Pons (tissue), 1 donor: ENCODE data around the gene PERM1.

Experiments used
- DNase-seq: peaks from one replicate; pipeline ENCODE4 v3.0.0-alpha.2; 2016; ENCODE audit warnings: low spot score

Gene PERM1

DNA sequence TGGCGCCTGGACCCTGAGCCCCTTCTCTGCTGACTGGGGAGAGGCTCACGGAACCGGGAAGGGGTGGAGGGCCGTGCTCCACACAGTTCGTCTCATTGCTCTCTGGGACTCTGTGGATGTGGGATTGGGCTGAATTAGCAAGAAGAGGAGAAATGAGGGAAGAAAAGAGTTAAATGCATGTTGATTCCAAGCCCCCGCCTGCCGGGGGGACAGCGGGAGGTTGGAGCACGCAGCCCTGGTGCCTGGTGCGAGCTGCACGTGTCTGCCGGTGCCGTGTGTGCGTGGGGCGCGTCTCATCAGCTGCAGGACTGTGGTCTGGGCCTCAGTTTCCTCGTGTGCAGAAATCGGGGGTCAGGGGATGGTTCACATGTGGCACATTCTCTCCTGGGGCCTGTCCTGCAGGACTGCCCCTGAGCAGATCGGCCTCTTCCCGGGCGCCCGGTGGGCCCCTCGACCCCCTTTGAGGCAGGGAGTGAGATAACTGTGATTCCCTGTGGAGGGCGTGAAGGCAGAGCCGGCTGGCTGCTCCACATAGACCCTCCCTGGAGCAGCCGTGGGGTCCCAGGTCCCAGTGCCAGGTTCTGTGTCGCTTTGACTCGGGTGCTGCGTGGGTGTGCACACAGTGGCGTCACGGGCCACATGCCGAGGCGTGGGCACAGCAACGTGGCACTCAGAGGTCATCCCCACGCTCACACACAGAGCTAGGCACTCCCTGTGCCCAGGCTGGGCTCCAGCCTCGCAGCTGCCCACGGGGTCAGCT is 46.7 kb downstream of the PERM1 start:
- DNase-seq = no peak

DNA sequence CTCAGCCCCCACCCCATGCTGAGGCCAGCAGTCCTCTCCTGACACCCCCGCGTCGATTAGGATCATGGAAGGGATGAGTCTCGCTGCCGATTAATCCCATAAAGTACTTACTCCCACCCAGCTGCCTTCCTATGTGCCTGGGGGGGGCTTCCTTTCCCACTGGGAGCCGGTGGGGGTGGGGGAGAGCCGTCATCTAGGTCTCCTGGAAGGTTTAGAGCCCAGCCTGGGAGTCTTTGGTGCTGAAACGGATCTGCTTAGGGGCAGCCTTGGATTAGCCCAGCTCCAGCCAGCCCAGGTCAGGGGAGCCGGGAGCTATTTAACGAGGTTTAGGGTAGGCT is 48.3 kb downstream of the PERM1 start:
- DNase-seq = no peak

DNA sequence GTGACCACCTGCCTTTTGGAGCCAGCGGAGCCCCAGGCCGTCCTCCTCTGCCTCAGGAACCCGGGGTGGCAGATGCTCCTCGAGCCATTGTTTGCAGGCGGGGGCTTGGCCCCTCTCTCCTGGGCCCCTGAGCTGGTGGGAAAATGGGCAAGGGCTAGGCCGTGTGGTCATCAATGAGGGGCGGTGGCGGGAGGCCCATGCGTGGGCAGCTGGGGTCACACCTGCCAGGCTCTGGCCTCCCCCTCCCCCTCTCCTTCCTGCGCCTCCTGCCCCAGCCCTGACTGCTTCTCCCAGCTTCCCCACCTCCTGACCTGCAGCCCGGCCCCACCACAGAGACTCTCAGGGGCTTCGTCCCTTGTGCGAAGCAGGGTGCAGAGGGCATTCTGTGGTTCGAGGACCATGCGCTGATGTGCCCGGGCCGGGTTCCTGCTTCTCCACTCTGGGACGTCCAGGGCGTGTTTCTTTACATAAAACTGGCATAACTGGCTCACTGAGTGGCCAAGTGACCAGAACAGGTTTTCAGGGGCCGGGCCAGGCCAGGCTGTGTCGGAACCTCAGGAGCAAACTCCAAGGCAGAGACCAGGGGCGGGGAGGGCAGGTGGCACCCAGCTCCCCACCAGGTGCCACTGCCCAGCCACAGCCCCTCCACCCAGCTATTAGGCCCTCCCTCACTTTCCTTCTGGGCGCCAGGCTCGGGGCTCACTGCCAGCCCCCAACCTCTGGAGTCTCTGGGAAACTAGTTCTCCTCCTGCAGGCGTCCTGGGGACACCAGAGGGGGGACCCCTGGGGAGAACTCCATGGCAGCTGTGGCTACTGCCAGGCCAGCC is 48.9 kb downstream of the PERM1 start:
- no peak for DNase-seq

DNA sequence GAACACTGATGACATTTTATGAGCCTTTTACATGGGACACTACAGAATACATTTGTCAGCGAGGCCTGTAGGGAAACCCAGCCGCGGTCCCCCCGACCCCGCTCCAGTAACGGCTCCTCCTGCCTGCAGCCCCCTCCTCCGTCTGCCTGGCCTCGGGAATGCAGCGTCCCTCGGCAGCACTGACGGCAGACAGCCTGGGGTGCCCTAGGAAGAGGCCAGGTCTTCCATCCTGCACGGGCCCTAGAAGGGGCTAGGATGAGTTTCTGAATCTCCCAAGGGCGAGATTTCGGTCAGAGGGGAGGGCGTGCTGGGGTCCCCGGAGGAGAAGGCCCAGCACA is 49.8 kb downstream of the PERM1 start:
- DNase-seq = no peak

DNA sequence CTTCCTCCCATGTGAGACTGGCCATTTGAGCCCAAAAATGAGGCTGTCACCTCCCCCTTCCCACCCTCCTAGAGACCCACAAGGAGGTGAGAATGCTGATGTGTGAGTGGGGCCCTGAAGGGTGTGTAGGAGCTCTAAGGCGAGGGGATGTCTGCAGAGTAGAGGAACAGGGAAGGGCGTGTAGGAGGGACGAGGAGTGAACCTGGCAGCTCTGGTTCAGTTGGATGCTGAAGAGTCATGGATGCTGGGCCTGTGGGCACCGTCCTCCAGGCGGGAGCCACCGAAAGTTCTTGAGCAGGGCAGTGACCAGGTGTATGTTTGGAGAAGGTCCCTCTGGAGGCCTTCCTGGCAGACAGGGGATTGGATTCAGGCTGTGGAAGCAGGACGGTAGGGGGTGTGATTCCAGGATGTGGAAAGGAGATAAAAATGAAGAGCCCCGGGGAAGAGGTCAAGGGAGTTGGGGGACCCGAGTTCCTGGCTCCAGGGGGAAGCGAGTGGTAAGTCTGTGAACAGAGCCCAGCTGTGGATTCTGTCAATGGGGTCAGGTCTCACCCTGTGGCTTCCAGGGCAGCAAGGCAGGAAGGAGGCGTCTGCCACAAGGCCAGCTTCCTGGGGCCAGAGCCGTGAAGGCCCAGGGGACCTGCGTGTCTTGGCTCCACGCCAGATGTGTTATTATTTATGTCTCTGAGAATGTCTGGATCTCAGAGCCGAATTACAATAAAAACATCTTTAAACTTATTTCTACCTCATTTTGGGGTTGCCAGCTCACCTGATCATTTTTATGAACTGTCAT is 50.3 kb downstream of the PERM1 start:
- no peak for DNase-seq

DNA sequence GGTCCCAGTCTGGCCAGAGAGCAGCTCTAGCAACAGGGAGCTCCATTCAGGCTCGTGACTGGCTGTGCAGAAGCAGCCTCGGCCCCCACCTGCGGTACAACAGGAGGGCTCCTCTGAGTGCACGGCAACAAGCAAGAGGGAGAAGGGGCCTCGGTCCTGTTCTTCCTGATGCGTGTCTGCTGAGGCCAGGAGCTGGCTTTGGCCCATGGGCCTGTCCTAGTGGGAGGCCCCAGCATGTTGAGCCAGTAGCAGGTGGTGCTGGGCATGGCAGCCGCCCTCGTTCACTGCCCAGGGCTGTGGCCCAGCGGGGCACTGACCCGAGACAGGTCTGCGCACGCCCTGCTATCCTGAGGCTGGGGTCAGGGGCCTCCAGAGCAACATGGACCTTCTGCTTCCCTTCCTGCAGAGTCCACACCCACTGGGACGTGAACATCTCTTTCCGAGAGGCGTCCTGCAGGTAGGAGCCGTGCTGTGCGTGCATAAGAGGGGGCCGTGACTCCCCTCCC is 51.2 kb downstream of the PERM1 start:
- DNase-seq = no peak

DNA sequence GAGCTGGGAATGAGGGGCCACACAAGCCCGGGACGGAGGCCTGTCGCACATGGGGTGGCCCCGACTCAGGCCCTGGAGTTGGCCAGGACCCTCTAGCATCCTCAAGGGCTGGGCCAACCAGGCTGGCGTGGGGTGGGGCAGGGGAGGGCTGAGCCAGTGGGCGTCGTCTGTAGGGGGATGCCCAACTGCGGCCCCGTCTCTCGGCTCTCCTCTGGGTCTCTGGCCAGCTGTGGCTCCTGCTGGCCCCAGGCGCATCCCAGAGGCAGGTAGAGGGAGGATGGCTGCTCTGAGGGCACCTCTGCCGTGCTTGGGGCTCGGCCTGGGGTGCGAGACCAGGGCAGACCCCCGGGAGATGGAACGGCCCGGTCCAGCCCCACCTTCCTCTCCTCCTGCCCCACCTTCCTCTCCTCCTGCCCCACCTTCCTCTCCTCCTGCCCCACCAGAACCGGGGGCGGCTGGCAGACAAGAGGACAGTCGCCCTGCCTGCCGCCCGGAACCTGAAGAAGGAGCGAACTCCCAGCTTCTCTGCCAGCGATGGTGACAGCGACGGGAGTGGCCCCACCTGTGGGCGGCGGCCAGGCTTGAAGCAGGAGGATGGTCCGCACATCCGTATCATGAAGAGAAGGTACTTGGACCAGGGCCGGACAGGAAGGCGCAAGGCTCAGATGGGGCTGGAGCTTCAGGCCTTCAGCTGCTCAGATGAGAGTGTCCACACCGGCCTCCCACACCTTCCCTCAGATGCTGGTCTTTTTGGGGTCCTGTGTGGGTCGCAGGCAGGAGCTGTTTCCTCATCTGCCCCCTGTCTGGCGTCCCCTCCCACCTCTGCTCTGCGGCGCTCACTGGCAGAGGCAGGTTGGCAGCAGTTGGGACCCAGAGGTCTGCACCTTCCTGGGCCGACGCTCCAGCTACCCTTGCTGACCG is 51.9 kb downstream of the PERM1 start:
- no peak for DNase-seq

DNA sequence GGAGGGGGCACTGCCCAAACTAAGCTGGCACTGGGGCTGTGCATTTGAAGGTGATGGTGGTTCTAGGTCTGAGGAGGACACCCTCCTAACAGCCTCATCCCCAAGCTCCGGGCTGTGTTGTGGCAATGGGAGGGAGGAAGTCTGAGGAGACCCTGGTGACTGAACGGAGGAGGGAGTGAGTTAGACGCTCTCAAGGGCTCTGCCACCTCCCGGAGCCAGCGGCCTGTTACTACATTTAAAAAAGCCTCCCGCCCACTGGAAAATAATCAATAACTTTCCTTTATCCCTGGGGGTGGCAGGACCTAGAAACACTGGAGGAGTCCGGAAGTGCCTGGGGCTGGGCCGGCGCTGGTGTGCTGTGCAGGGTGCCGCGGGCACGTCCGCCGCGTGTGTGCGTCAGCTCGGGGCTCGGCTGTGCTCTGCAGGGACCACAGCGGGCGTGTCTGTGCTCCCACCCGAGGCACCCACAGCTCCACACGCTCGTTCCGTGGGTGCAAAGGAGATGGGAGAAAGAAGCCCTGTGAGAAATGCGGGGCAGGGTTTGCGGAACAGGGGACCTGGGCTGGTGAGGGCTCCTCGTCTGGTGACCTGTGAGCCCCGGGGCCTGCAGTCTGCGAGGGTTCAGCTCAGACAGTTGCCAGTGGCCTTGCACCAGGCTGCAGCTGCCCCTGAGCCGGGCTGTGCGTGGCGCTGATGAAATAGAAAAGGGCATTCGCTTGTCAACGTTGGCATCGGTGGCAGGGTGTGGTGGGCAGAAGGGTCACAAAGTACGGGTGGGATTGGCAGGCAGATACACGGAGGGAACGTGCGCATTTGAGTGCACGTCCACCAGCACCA is 52.9 kb downstream of the PERM1 start:
- no peak for DNase-seq

DNA sequence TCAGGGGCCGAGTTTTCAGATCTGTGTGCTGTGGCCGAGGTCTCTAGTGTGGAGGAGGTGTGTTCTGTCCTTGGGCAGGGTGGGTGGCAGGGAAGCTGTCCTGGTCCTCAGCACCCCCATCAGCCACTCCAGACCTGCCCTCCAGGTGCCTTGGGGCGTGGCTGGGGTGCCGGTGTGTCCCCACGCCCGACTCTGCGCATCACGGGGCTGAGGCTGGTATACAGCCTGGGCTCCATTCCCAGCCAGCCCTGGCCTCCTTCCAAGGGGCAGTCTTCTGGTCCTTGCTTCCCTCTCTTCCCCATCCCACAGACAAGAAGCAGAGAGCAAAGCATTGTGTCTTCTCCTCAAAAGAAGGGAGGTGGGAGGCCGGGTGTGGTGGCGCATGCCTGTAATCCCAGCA is 54.1 kb downstream of the PERM1 start:
- no peak for DNase-seq

DNA sequence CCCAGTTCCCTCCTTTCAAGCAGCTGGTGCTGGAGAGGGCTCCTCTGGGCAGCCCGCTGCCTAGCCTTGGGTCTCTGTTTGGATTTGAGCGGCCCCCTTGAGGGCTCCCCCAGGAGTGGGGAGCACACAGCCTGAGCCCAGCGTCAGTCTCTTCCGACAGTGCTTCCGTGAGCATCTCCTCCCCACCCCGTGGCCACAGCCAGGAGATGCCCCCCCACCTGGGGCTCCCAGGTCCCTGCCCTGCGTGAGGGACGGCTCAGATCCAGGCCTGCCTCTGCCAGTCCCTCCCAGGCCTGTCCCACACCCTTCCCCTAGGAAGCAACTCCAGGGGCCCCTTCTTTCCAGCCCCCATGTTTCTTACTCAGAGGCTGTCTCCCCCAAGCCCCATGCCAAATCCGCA is 54.7 kb downstream of the PERM1 start:
- DNase-seq = no peak

DNA sequence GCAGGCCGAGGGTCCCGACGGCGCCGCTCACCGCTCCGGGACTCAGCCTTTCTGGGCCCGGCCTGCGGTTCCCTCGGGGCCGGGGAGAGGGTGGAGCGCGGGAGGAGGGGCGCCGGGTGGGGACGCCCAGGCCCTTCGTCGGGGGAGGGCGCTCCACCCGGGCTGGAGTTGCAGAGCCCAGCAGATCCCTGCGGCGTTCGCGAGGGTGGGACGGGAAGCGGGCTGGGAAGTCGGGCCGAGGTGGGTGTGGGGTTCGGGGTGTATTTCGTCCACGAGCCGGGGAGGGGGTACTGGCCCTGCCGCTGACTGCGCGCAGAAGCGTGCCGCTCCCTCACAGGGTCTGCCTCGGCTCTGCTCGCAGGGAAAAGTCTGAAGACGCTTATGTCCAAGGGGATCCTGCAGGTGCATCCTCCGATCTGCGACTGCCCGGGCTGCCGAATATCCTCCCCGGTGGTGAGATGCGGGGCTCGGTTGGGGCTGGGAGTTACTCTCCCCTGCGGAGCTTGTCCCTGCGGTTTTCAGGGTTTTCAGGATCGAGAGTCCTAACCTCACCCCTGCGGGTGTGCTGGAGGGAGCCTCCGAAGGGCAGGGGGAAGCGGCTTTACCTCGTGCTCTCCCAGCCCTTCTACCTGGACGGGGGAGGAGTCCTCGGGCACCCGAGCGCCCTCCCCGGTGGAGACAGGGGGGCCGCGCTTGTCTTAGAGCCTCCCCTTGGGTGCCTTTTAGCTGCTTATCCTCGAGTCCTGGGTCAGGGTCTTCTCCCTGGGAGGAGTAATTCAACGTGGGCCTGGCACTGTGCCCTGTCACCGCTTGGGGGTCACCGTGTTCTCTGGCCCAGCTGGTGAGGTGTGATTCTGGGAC is 56.1 kb downstream of the PERM1 start:
- DNase-seq = no peak
